Breast epithelium (tissue), 4 donors: ENCODE data around the gene MPST. TPM values are rescaled to one million over a fixed set of nuclear protein-coding genes. Genes with fewer than 3 reads are reported as not detected.

Experiments
- DNase-seq, 2 donors: peaks; one replicate each; pipeline ENCODE4 v3.0.0-alpha.2; 2019; ENCODE audit warnings: low spot score in 2 of 2
- H3K27ac ChIP-seq, 2 donors: fragments of 200-600 bp; sonication (generic) in 1 of 2; one replicate each; pipeline ENCODE4 v1.5.1; 2016 to 2019; ENCODE audit warnings: mild to moderate bottlenecking in 1 of 2
- H3K27me3 ChIP-seq, 2 donors: fragments of 200-600 bp; sonication (generic) in 1 of 2; one replicate each; pipeline versions ENCODE4 v1.5.1 to v1.6.0; 2017 to 2019; ENCODE audit warnings: control low read depth in 1 of 2, mild to moderate bottlenecking in 1 of 2
- H3K36me3 ChIP-seq: fragments of 200-600 bp; one replicate; pipeline ENCODE4 v1.5.1; 2019
- H3K4me1 ChIP-seq, 2 donors: fragments of 200-600 bp; sonication (generic); one replicate each; pipeline ENCODE4 v1.5.1; 2016 to 2019; ENCODE audit warnings: control low read depth in 1 of 2
- H3K4me3 ChIP-seq, 3 donors: fragments of 200-600 bp; sonication (generic); 1 replicate in 2 of 3; 2 replicates in 1 of 3; pipeline ENCODE4 v1.5.1; 2016 to 2019; ENCODE audit warnings: mild to moderate bottlenecking in 3 of 3, moderate library complexity in 2 of 3
- H3K9me3 ChIP-seq, 2 donors: fragments of 200-600 bp; sonication (generic) in 1 of 2; one replicate each; pipeline ENCODE4 v1.5.1; 2016 to 2019; ENCODE audit warnings: control low read depth in 1 of 2
- POLR2A ChIP-seq: fragments of 450-650 bp; IDR thresholded peaks from one replicate; pipeline ENCODE4 v1.6.1; 2016; ENCODE audit warnings: antibody characterized with exemption, mild to moderate bottlenecking, moderate library complexity
- POLR2AphosphoS5 ChIP-seq, 3 donors: sonication (generic); formaldehyde crosslinking; IDR thresholded peaks; one replicate each; pipeline ENCODE4 v1.6.1; 2017; ENCODE audit warnings: antibody characterized with exemption in 3 of 3
- intact Hi-C: fragments of 100-400 bp; cut with DNase I; formaldehyde crosslinking; loops from one replicate; pipeline ENCODE4 v1.15.1; 2023; ENCODE audit warnings: low total_unique reads
- total RNA-seq, 3 donors: library from RNA; depleted of rRNA; stranded (reverse); fragments of >200 nt; gene quantifications; one replicate each; pipeline ENCODE4 v1.1.0, GENCODE V29; 2016
- TF ChIP-seq, protein P1 (sequence below), 3 donors: fragments of 450-650 bp; IDR thresholded peaks; one replicate each; pipeline ENCODE4 v1.5.1; 2016 to 2017; ENCODE audit warnings: antibody characterized with exemption in 3 of 3, mild to moderate bottlenecking in 3 of 3, moderate library complexity in 3 of 3

MPST gene
- total RNA-seq, 3 donors from 2014 or later = 72.0 to 175 (median 113) TPM

GRCh38 chr22:36991206-36991605, 28.3 kb upstream of the MPST start:
- no peaks in the 10 kb centered on the region for H3K4me1 ChIP-seq
- H3K27me3 ChIP-seq = peaks cover 0 to 21% of the 10 kb centered on the region in 2 donors
- no peak overlapping the region for H3K27ac ChIP-seq
- TF ChIP-seq POLR2AphosphoS5 (IDR thresholded peaks at IDR 0.05) = no peak
- TF ChIP-seq POLR2A = no peak
- TF ChIP-seq, protein P1, sequence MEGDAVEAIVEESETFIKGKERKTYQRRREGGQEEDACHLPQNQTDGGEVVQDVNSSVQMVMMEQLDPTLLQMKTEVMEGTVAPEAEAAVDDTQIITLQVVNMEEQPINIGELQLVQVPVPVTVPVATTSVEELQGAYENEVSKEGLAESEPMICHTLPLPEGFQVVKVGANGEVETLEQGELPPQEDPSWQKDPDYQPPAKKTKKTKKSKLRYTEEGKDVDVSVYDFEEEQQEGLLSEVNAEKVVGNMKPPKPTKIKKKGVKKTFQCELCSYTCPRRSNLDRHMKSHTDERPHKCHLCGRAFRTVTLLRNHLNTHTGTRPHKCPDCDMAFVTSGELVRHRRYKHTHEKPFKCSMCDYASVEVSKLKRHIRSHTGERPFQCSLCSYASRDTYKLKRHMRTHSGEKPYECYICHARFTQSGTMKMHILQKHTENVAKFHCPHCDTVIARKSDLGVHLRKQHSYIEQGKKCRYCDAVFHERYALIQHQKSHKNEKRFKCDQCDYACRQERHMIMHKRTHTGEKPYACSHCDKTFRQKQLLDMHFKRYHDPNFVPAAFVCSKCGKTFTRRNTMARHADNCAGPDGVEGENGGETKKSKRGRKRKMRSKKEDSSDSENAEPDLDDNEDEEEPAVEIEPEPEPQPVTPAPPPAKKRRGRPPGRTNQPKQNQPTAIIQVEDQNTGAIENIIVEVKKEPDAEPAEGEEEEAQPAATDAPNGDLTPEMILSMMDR (IDR thresholded peaks at IDR 0.05) = no peak
- H3K36me3 ChIP-seq = no peaks in the 10 kb centered on the region
- DNase-seq = no peak
- intact Hi-C loops = no loop called here
- H3K9me3 ChIP-seq = peaks cover 2 to 3% of the 10 kb centered on the region in 2 donors
- H3K4me3 ChIP-seq = no peak overlapping the region

DNA sequence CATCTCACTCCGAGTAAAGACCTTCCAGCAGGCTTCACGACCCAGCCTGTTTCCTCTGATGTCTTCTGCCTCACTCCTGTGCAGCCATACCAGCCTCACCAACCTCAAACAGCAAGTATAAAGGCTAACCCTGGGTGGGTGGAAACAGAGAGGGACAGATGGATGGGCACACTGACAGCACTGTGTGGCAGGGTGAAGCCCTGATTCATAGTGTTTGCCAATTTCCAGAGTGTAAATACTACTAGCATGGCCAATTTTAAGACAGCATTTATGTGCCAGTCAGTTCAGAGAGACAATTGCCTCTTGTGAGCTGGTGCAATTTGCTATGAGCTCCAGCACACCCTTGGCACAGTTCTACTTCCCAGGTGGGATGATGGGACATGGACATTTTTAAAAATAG, 21.8 kb upstream of the MPST start:
- Histone ChIP-seq H3K27me3 (no peaks in the 10 kb centered on the region), H3K27ac (no peak overlapping the region), H3K4me3 (no peak overlapping the region), H3K4me1 (no peaks in the 10 kb centered on the region), H3K36me3 (no peaks in the 10 kb centered on the region), H3K9me3 (no peaks in the 10 kb centered on the region)
- no peak for TF ChIP-seq POLR2AphosphoS5 (IDR thresholded peaks at IDR 0.05)
- TF ChIP-seq, protein P1 (IDR thresholded peaks at IDR 0.05) = no peak
- no peak for TF ChIP-seq POLR2A
- DNase-seq = no peak
- intact Hi-C loops = no loop called here

GRCh38 chr22:36998620-36999351, 20.8 kb upstream of the MPST start:
- Histone ChIP-seq H3K4me3 (no peak overlapping the region), H3K27ac (no peak overlapping the region), H3K4me1 (no peaks in the 10 kb centered on the region), H3K36me3 (no peaks in the 10 kb centered on the region), H3K9me3 (no peaks in the 10 kb centered on the region), H3K27me3 (no peaks in the 10 kb centered on the region)
- intact Hi-C loops = no loop called here
- TF ChIP-seq POLR2A (no peak), POLR2AphosphoS5 (IDR thresholded peaks at IDR 0.05) (no peak)
- TF ChIP-seq, protein P1 (IDR thresholded peaks at IDR 0.05) = no peak
- no peak for DNase-seq

GRCh38 chr22:36999463-36999862, 20.1 kb upstream of the MPST start:
- no peak overlapping the region for H3K27ac ChIP-seq
- no peaks in the 10 kb centered on the region for H3K36me3 ChIP-seq
- intact Hi-C loops = no loop called here
- H3K9me3 ChIP-seq = no peaks in the 10 kb centered on the region
- TF ChIP-seq, protein P1 (IDR thresholded peaks at IDR 0.05) = no peak
- TF ChIP-seq POLR2AphosphoS5 (IDR thresholded peaks at IDR 0.05) (no peak), POLR2A (no peak)
- no peak overlapping the region for H3K4me3 ChIP-seq
- no peaks in the 10 kb centered on the region for H3K4me1 ChIP-seq
- no peaks in the 10 kb centered on the region for H3K27me3 ChIP-seq
- DNase-seq = no peak

- no peak overlapping the region for H3K4me3 ChIP-seq
- intact Hi-C loops = no loop called here
- DNase-seq = no peak
- H3K4me1 ChIP-seq = no peaks in the 10 kb centered on the region
- H3K9me3 ChIP-seq = no peaks in the 10 kb centered on the region
- H3K36me3 ChIP-seq = no peaks in the 10 kb centered on the region
- TF ChIP-seq, protein P1 (IDR thresholded peaks at IDR 0.05) = no peak
- TF ChIP-seq POLR2AphosphoS5 (IDR thresholded peaks at IDR 0.05) (no peak), POLR2A (no peak)
- no peaks in the 10 kb centered on the region for H3K27me3 ChIP-seq
- no peak overlapping the region for H3K27ac ChIP-seq
Observed at GRCh38 chr22:37000676-37001534, 18.6 kb upstream of the MPST start.
